Tibial artery (tissue), 4 donors: ENCODE results near the gene MEI1.

Source experiments
- DNase-seq, 2 donors: peaks; one replicate each; pipeline ENCODE4 v3.0.0-alpha.2; 2019
- H3K27ac ChIP-seq, 2 donors: fragments of 200-600 bp; sonication (generic) in 1 of 2; 1 replicate in 1 of 2; 2 replicates in 1 of 2; pipeline ENCODE4 v1.5.1; 2018 to 2019; ENCODE audit warnings: mild to moderate bottlenecking in 1 of 2
- H3K27me3 ChIP-seq, 2 donors: fragments of 200-600 bp; sonication (generic) in 1 of 2; one replicate each; pipeline versions ENCODE4 v1.5.1 to v1.6.0; 2016 to 2019
- H3K36me3 ChIP-seq, 3 donors: fragments of 200-600 bp; sonication (generic) in 2 of 3; one replicate each; pipeline ENCODE4 v1.5.1; 2016 to 2019; ENCODE audit warnings: mild to moderate bottlenecking in 2 of 3
- H3K4me1 ChIP-seq, 4 donors: fragments of 200-600 bp; sonication (generic) in 2 of 4; 1 replicate in 3 of 4; 2 replicates in 1 of 4; pipeline ENCODE4 v1.5.1; 2016 to 2019
- H3K4me3 ChIP-seq, 2 donors: fragments of 200-600 bp; sonication (generic) in 1 of 2; 1 replicate in 1 of 2; 2 replicates in 1 of 2; pipeline ENCODE4 v1.5.1; 2018 to 2019; ENCODE audit warnings: mild to moderate bottlenecking in 2 of 2
- H3K9me3 ChIP-seq, 3 donors: fragments of 200-600 bp; sonication (generic) in 1 of 3; one replicate each; pipeline ENCODE4 v1.5.1; 2016 to 2019
- CTCF ChIP-seq, 2 experiments: fragments of 200-600 bp in 1 of 2; fragments of 450-650 bp in 1 of 2; IDR thresholded peaks; one replicate each; pipeline ENCODE4 v1.5.1; 2017 to 2019; ENCODE audit warnings: antibody characterized with exemption in 2 of 2, mild to moderate bottlenecking in 1 of 2, moderate library complexity in 1 of 2
- intact Hi-C: fragments of 100-400 bp; cut with DNase I; formaldehyde crosslinking; loops from one replicate; pipeline ENCODE4 v1.15.0; 2023; ENCODE audit warnings: low total_unique reads

Gene MEI1

GRCh38 chr22:41845380-41846267, 146.3 kb downstream of the MEI1 start:
- intact Hi-C loops = no loop called here
- no peak for TF ChIP-seq CTCF (IDR thresholded peaks at IDR 0.05)
- no peaks in the 10 kb centered on the region for H3K36me3 ChIP-seq
- H3K27ac ChIP-seq = no peak overlapping the region
- no peak for DNase-seq
- H3K9me3 ChIP-seq = no peaks in the 10 kb centered on the region
- no peaks in the 10 kb centered on the region for H3K27me3 ChIP-seq
- peaks cover 0 to 51% (median 20%) of the 10 kb centered on the region in 4 donors for H3K4me1 ChIP-seq
- no peak overlapping the region for H3K4me3 ChIP-seq

- H3K27ac ChIP-seq = no peak overlapping the region
- H3K4me1 ChIP-seq = peaks cover 0 to 43% (median 12%) of the 10 kb centered on the region in 4 donors
- H3K27me3 ChIP-seq = no peaks in the 10 kb centered on the region
- no peaks in the 10 kb centered on the region for H3K36me3 ChIP-seq
- no peak for DNase-seq
- TF ChIP-seq CTCF (IDR thresholded peaks at IDR 0.05) = no peak
- intact Hi-C loops = no loop called here
- no peak overlapping the region for H3K4me3 ChIP-seq
- no peaks in the 10 kb centered on the region for H3K9me3 ChIP-seq
Measured at GRCh38 chr22:41846268-41846987, 147.1 kb downstream of the MEI1 start.

- no peaks in the 10 kb centered on the region for H3K9me3 ChIP-seq
- no peaks in the 10 kb centered on the region for H3K27me3 ChIP-seq
- H3K4me3 ChIP-seq = no peak overlapping the region
- no peak overlapping the region for H3K27ac ChIP-seq
- no peaks in the 10 kb centered on the region for H3K36me3 ChIP-seq
- intact Hi-C loops = no loop called here
- no peak for TF ChIP-seq CTCF (IDR thresholded peaks at IDR 0.05)
- H3K4me1 ChIP-seq = peaks cover 0 to 34% (median 12%) of the 10 kb centered on the region in 4 donors
- DNase-seq = no peak
Measured at GRCh38 chr22:41847300-41847699, 148.0 kb downstream of the MEI1 start.

GRCh38 chr22:41848468-41848867, 149.2 kb downstream of the MEI1 start:
- no peaks in the 10 kb centered on the region for H3K27me3 ChIP-seq
- intact Hi-C loops = no loop called here
- TF ChIP-seq CTCF (IDR thresholded peaks at IDR 0.05) = no peak
- H3K27ac ChIP-seq = no peak overlapping the region
- H3K36me3 ChIP-seq = no peaks in the 10 kb centered on the region
- DNase-seq = peak; percentile 59 to 72
- peaks cover 0 to 30% (median 10%) of the 10 kb centered on the region in 4 donors for H3K4me1 ChIP-seq
- no peak overlapping the region for H3K4me3 ChIP-seq
- H3K9me3 ChIP-seq = no peaks in the 10 kb centered on the region
